SK-N-SH treated with all-trans-retinoic acid at 6 μM for 48 hours (cell line): ENCODE data around the gene PDE5A.

ENCODE experiments used
- BACH2 ChIP-seq: fragments of 250-450 bp; sonication (Bioruptor Pico); IDR thresholded peaks from 2 replicates; pipeline ENCODE4 v1.9.0; 2021; ENCODE audit warnings: mild to moderate bottlenecking, borderline replicate concordance
- OSR1 ChIP-seq: fragments of 250-450 bp; sonication (Bioruptor Pico); IDR thresholded peaks from 2 replicates; pipeline ENCODE4 v1.8.0; 2022; ENCODE audit warnings: moderate library complexity, mild to moderate bottlenecking, inconsistent platforms
- PATZ1 ChIP-seq: fragments of 250-450 bp; sonication (Bioruptor Pico); IDR thresholded peaks from 2 replicates; pipeline ENCODE4 v1.8.0; 2020; ENCODE audit warnings: mild to moderate bottlenecking, moderate library complexity, borderline replicate concordance
- TCF4 ChIP-seq: fragments of 250-450 bp; sonication (Bioruptor Pico); IDR thresholded peaks from 2 replicates; pipeline ENCODE4 v1.8.0; 2021; ENCODE audit warnings: mild to moderate bottlenecking, moderate library complexity, borderline replicate concordance
- ZC3H10 ChIP-seq: fragments of 250-450 bp; sonication (Bioruptor Pico); IDR thresholded peaks from 2 replicates; pipeline ENCODE4 v1.5.1; 2021; ENCODE audit warnings: mild to moderate bottlenecking, moderate library complexity
- ZNF565 ChIP-seq: fragments of 450-650 bp; formaldehyde crosslinking; conservative IDR thresholded peaks from 2 replicates; pipeline ENCODE4 v1.5.0; 2020; ENCODE audit warnings: low read depth, mild to moderate bottlenecking, moderate library complexity
- ZNF8 ChIP-seq: fragments of 450-650 bp; formaldehyde crosslinking; IDR thresholded peaks from 2 replicates; pipeline ENCODE4 v1.5.0; 2020; ENCODE audit warnings: mild to moderate bottlenecking, moderate library complexity

- TF ChIP-seq PATZ1 (CRISPR knock-in tag) = no peak
- TF ChIP-seq TCF4 (CRISPR knock-in tag) = no peak
- TF ChIP-seq ZNF8 = no peak
- TF ChIP-seq OSR1 (CRISPR knock-in tag) = no peak
- TF ChIP-seq ZNF565 (CRISPR knock-in tag) = no peak
- no peak for TF ChIP-seq BACH2
- no peak for TF ChIP-seq ZC3H10 (CRISPR knock-in tag)
These were observed 96.3 kb downstream of the PDE5A start for GRCh38 chr4:119532319-119532718.
